Neural crest cell (in vitro differentiated cells): Measurements from ENCODE around the gene SLC50A1. TPM values are rescaled to one million over a fixed set of nuclear protein-coding genes. Genes with fewer than 3 reads are reported as not detected.

ENCODE experiments used
- DNase-seq: peaks from one replicate; pipeline ENCODE4 v3.0.0; 2021; ENCODE audit warnings: low read depth, mixed read lengths, low spot score
- H3K27ac Mint-ChIP-seq: one replicate; pipeline ENCODE4 v1.8.0; 2021; ENCODE audit warnings: mild to moderate bottlenecking, mixed read lengths; ENCODE audit not compliant: unreplicated experiment
- H3K27me3 Mint-ChIP-seq: 2 replicates; pipeline ENCODE4 v1.8.0; 2021; ENCODE audit warnings: low read depth, mild to moderate bottlenecking, mixed read lengths
- H3K36me3 Mint-ChIP-seq: 2 replicates; pipeline ENCODE4 v1.8.0; 2021; ENCODE audit warnings: low read depth, mild to moderate bottlenecking, mixed read lengths
- H3K4me1 Mint-ChIP-seq: 2 replicates; pipeline ENCODE4 v1.8.0; 2021; ENCODE audit warnings: mixed read lengths
- H3K4me3 Mint-ChIP-seq: one replicate; pipeline ENCODE4 v1.8.0; 2021; ENCODE audit warnings: mild to moderate bottlenecking, mixed read lengths
- H3K9me3 Mint-ChIP-seq: 2 replicates; pipeline ENCODE4 v1.8.0; 2021; ENCODE audit warnings: mixed read lengths
- CTCF ChIP-seq: fragments of 200-600 bp; sonication (generic); conservative IDR thresholded peaks from 2 replicates; pipeline ENCODE4 v1.5.0; 2021; ENCODE audit warnings: antibody characterized with exemption, mild to moderate bottlenecking
- total RNA-seq: library from RNA; stranded (reverse); gene quantifications from 2 replicates; pipeline ENCODE4 v1.2.1, GENCODE V29; 2021

The SLC50A1 gene
- total RNA-seq, 1 donor from 2014 or later, result 23.2 TPM

DNA sequence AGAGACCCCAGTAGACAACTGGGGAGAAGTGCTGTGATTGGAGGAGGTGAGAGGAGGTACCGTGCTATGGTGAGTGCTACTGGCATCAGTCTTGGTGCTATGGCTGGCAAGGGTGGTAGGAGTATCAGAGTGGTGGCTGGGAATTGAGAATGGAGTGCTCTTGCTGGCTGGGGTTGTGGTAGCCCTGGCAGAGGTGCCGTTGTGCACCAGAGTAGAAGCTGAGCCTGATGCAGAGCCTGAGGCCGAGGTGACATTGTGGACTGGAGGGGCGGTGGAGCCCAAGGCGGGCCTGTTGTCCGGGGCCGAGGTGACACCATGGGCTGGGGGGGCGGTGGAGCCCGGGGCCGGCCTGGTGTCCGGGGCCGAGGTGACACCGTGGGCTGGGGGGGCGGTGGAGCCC is 52.6 kb downstream of the SLC50A1 start:
- H3K27me3 Mint-ChIP-seq, result peaks cover 5% of the 10 kb centered on the region
- H3K36me3 Mint-ChIP-seq, result peaks cover 4% of the 10 kb centered on the region
- peak overlapping the region; percentile 70 for H3K4me3 Mint-ChIP-seq
- peaks cover 18% of the 10 kb centered on the region for H3K4me1 Mint-ChIP-seq
- H3K27ac Mint-ChIP-seq, result peak overlapping the region; percentile 98
- TF ChIP-seq CTCF, result no peak
- DNase-seq, result no peak
- H3K9me3 Mint-ChIP-seq, result no peaks in the 10 kb centered on the region

Other genes with a start within 250 kb of the SLC50A1 start
- 33.8 and 37.0 TPM in 2 replicates for gene PMVK, start 199.1 kb upstream of the SLC50A1 start, total RNA-seq
- gene PBXIP1, start 179.8 kb upstream of the SLC50A1 start, total RNA-seq, result 17.1 and 18.5 TPM in 2 replicates
- 63.3 and 65.1 TPM in 2 replicates for gene PYGO2, start 174.1 kb upstream of the SLC50A1 start, total RNA-seq
- gene SHC1, start 165.1 kb upstream of the SLC50A1 start, total RNA-seq, result 90.3 and 92.9 TPM in 2 replicates
- gene CKS1B, start 161.2 kb upstream of the SLC50A1 start, total RNA-seq, result 211 and 217 TPM in 2 replicates
- 76.3 and 81.9 TPM in 2 replicates for gene FLAD1, start 152.5 kb upstream of the SLC50A1 start, total RNA-seq
- gene LENEP, start 142.3 kb upstream of the SLC50A1 start, total RNA-seq, result 1.9 and 2.5 TPM in 2 replicates
- 5.9 and 6.9 TPM in 2 replicates for gene ZBTB7B, start 133.1 kb upstream of the SLC50A1 start, total RNA-seq
- 1.3 and 3.4 TPM in 2 replicates for gene DCST2, start 102.1 kb upstream of the SLC50A1 start, total RNA-seq
- not detected in 2 replicates for gene DCST1, start 102.0 kb upstream of the SLC50A1 start, total RNA-seq
- 82.2 and 85.1 TPM in 2 replicates for gene ADAM15, start 84.5 kb upstream of the SLC50A1 start, total RNA-seq
- gene EFNA4, start 72.1 kb upstream of the SLC50A1 start, total RNA-seq, result 26.4 and 28.5 TPM in 2 replicates
- gene EFNA3, start 57.0 kb upstream of the SLC50A1 start, total RNA-seq, result 5.6 and 6.6 TPM in 2 replicates
- gene EFNA1, start 8.0 kb upstream of the SLC50A1 start, total RNA-seq, result 0.50 and 0.77 TPM in 2 replicates
- gene DPM3, start 4.7 kb downstream of the SLC50A1 start, total RNA-seq, result 77.7 and 80.0 TPM in 2 replicates
- 125 and 152 TPM in 2 replicates for gene KRTCAP2, start 37.5 kb downstream of the SLC50A1 start, total RNA-seq
- 9.8 and 10.0 TPM in 2 replicates for gene TRIM46, start 38.0 kb downstream of the SLC50A1 start, total RNA-seq
- gene THBS3, start 72.0 kb downstream of the SLC50A1 start, total RNA-seq, result 21.4 TPM in 2 replicates
- gene MTX1, start 72.8 kb downstream of the SLC50A1 start, total RNA-seq, result 36.0 and 38.3 TPM in 2 replicates
- gene ENTREP3, start 119.6 kb downstream of the SLC50A1 start, total RNA-seq, result 93.1 and 94.3 TPM in 2 replicates
- 68.9 and 75.3 TPM in 2 replicates for gene SCAMP3, start 126.5 kb downstream of the SLC50A1 start, total RNA-seq
- 101 and 104 TPM in 2 replicates for gene CLK2, start 137.7 kb downstream of the SLC50A1 start, total RNA-seq
- gene HCN3, start 141.6 kb downstream of the SLC50A1 start, total RNA-seq, result 20.8 and 22.4 TPM in 2 replicates
- gene PKLR, start 165.6 kb downstream of the SLC50A1 start, total RNA-seq, result not detected in 2 replicates
- 665 and 693 TPM in 2 replicates for gene FDPS, start 173.0 kb downstream of the SLC50A1 start, total RNA-seq
- 55.2 and 56.6 TPM in 2 replicates for gene RUSC1, start 185.0 kb downstream of the SLC50A1 start, total RNA-seq